GM12878 (cell line): ENCODE results near the gene TOR1AIP1. TPM values are rescaled to one million over a fixed set of nuclear protein-coding genes. Genes with fewer than 3 reads are reported as not detected.

Source experiments
- ASH2L ChIP-seq: fragments of 300-600, 200-600 bp; sonication (generic); IDR thresholded peaks from 2 replicates; pipeline ENCODE4 v1.6.1; 2017; ENCODE audit warnings: low read depth, mild to moderate bottlenecking, borderline replicate concordance
- BHLHE40 ChIP-seq, 2 experiments: fragments of 450-650 bp in 1 of 2; IDR thresholded peaks; 2 replicates each; pipeline ENCODE4 v1.6.1; 2011 to 2017; ENCODE audit warnings: low read depth in 2 of 2, borderline replicate concordance in 1 of 2, improper control_type of control experiment in 1 of 2, low read length in 1 of 2, mild to moderate bottlenecking in 1 of 2
- CBX3 ChIP-seq: fragments of 200-600 bp; sonication (generic); IDR thresholded peaks from 2 replicates; pipeline ENCODE4 v1.6.1; 2016; ENCODE audit warnings: low read depth, borderline replicate concordance
- CEBPB ChIP-seq, 2 experiments: fragments of 150-350 bp in 1 of 2; IDR thresholded peaks; 2 replicates each; pipeline ENCODE4 v1.6.1; 2012 to 2014; ENCODE audit warnings: low read depth in 2 of 2, low read length in 2 of 2, borderline replicate concordance in 1 of 2, inconsistent platforms in 1 of 2
- CHD2 ChIP-seq: IDR thresholded peaks from 2 replicates; pipeline ENCODE4 v1.6.1; 2011; ENCODE audit warnings: low read depth, low read length, improper control_type of control experiment, borderline replicate concordance
- CTCF ChIP-seq, 3 experiments: IDR thresholded peaks in 2 of 3; conservative IDR thresholded peaks in 1 of 3; 2 replicates each; pipeline ENCODE4 v1.5.1; 2011; ENCODE audit warnings: low read depth in 3 of 3, low read length in 3 of 3, mild to moderate bottlenecking in 3 of 3, control low read depth in 2 of 3, moderate library complexity in 2 of 3, inconsistent platforms in 1 of 3, mixed read lengths in 1 of 3; ENCODE audit not compliant: control insufficient read depth in 2 of 3, insufficient read depth in 1 of 3; ENCODE audit errors: extremely low read depth in 1 of 3
- ELK1 ChIP-seq: IDR thresholded peaks from 2 replicates; pipeline ENCODE4 v1.6.1; 2012; ENCODE audit warnings: low read depth, low read length, improper control_type of control experiment
- ESRRA ChIP-seq: IDR thresholded peaks from 2 replicates; pipeline ENCODE4 v1.6.1; 2012; ENCODE audit warnings: mild to moderate bottlenecking, low read length, improper control_type of control experiment
- KAT2A ChIP-seq: conservative IDR thresholded peaks from 2 replicates; pipeline ENCODE4 v1.6.1; 2011; ENCODE audit warnings: low read depth, low read length; ENCODE audit not compliant: control insufficient read depth
- LARP7 ChIP-seq: fragments of 450-650 bp; IDR thresholded peaks from 2 replicates; pipeline ENCODE4 v1.6.1; 2017; ENCODE audit warnings: mild to moderate bottlenecking
- NFIC ChIP-seq: IDR thresholded peaks from 2 replicates; pipeline ENCODE4 v1.6.1; 2012; ENCODE audit warnings: low read depth, mild to moderate bottlenecking, inconsistent platforms, low read length, moderate library complexity
- PAX8 ChIP-seq: fragments of 450-650 bp; IDR thresholded peaks from 2 replicates; pipeline ENCODE4 v1.6.1; 2017; ENCODE audit warnings: mild to moderate bottlenecking, moderate library complexity
- PBX3 ChIP-seq: IDR thresholded peaks from 2 replicates; pipeline ENCODE4 v1.6.1; 2011; ENCODE audit warnings: mild to moderate bottlenecking, low read depth, low read length, moderate library complexity; ENCODE audit not compliant: insufficient replicate concordance
- POLR2AphosphoS5 ChIP-seq: IDR thresholded peaks from 2 replicates; pipeline ENCODE4 v1.6.1; 2011; ENCODE audit warnings: mild to moderate bottlenecking, low read length, inconsistent platforms
- RBBP5 ChIP-seq: fragments of 200-600 bp; sonication (generic); conservative IDR thresholded peaks from 2 replicates; pipeline ENCODE4 v1.6.1; 2016
- RCOR1 ChIP-seq: conservative IDR thresholded peaks from 2 replicates; pipeline ENCODE4 v1.6.1; 2012; ENCODE audit warnings: low read depth, low read length, improper control_type of control experiment
- SIN3A ChIP-seq: IDR thresholded peaks from 2 replicates; pipeline ENCODE4 v1.6.1; 2012; ENCODE audit warnings: low read depth, low read length, improper control_type of control experiment
- SIX5 ChIP-seq: IDR thresholded peaks from 2 replicates; pipeline ENCODE4 v1.6.1; 2011; ENCODE audit warnings: mild to moderate bottlenecking, low read depth, low read length, moderate library complexity; ENCODE audit not compliant: severe bottlenecking
- SMAD5 ChIP-seq: IDR thresholded peaks from 2 replicates; pipeline ENCODE4 v1.6.1; 2016; ENCODE audit warnings: antibody characterized with exemption, low read depth
- SREBF1 ChIP-seq: IDR thresholded peaks from 2 replicates; pipeline ENCODE4 v1.6.1; 2012; ENCODE audit warnings: mild to moderate bottlenecking, low read length
- STAT1 ChIP-seq: fragments of 450-650 bp; conservative IDR thresholded peaks from 2 replicates; pipeline ENCODE4 v1.6.1; 2014; ENCODE audit warnings: antibody characterized with exemption, mild to moderate bottlenecking
- SUPT20H ChIP-seq: IDR thresholded peaks from 2 replicates; pipeline ENCODE4 v1.6.1; 2011; ENCODE audit warnings: low read depth, mild to moderate bottlenecking, low read length, moderate library complexity, borderline replicate concordance; ENCODE audit not compliant: control insufficient read depth
- WRNIP1 ChIP-seq: IDR thresholded peaks from 2 replicates; pipeline ENCODE4 v1.6.1; 2011; ENCODE audit warnings: low read depth, low read length, improper control_type of control experiment, borderline replicate concordance
- YBX1 ChIP-seq: fragments of 450-650 bp; IDR thresholded peaks from 2 replicates; pipeline ENCODE4 v1.6.1; 2016; ENCODE audit warnings: antibody characterized with exemption
- ZNF207 ChIP-seq: fragments of 450-650 bp; IDR thresholded peaks from 2 replicates; pipeline ENCODE4 v1.6.1; 2014; ENCODE audit warnings: antibody characterized with exemption, mild to moderate bottlenecking, borderline replicate concordance
- polyA plus RNA-seq, 11 experiments: library from polyadenylated mRNA; depleted of rRNA in 4 of 11; unstranded in 6 of 11; stranded (reverse) in 5 of 11; fragments of >200 nt; fragmentation: Nextera tagmentation in 4 of 11; fragmentation: Illumina TruSeq in 1 of 11; extraction: Ambion mirVana in 4 of 11; extraction: Trizol in 1 of 11; gene quantifications; 1 replicate in 1 of 11; 2 replicates in 10 of 11; pipeline versions ENCODE4 v1.2.1 to v1.2.3, GENCODE V29; 2011 to 2016; ENCODE audit warnings: inconsistent platforms in 2 of 11, missing spikeins in 2 of 11, low read depth in 1 of 11
- total RNA-seq, 4 experiments: library from RNA; depleted of rRNA in 3 of 4; stranded (reverse); fragments of >200 nt in 3 of 4; fragmentation: Illumina TruSeq in 1 of 4; extraction: Trizol in 1 of 4; gene quantifications; 2 replicates each; pipeline versions ENCODE4 v1.2.1 to v1.2.3, GENCODE V29; 2013 to 2021
- TF ChIP-seq, protein P1 (sequence below): IDR thresholded peaks from 2 replicates; pipeline ENCODE4 v1.6.1; 2011; ENCODE audit warnings: borderline replicate concordance, low read depth, mild to moderate bottlenecking, moderate library complexity, mixed read lengths, low read length; ENCODE audit not compliant: insufficient read depth; ENCODE audit errors: extremely low read length

TOR1AIP1 gene
- total and polyA plus RNA-seq, 10 of the 15 experiments (the other 5 are each of a cell fraction or from before 2014, with no cell fraction given) = 14.8 to 36.0 (median 25.8) TPM

DNA sequence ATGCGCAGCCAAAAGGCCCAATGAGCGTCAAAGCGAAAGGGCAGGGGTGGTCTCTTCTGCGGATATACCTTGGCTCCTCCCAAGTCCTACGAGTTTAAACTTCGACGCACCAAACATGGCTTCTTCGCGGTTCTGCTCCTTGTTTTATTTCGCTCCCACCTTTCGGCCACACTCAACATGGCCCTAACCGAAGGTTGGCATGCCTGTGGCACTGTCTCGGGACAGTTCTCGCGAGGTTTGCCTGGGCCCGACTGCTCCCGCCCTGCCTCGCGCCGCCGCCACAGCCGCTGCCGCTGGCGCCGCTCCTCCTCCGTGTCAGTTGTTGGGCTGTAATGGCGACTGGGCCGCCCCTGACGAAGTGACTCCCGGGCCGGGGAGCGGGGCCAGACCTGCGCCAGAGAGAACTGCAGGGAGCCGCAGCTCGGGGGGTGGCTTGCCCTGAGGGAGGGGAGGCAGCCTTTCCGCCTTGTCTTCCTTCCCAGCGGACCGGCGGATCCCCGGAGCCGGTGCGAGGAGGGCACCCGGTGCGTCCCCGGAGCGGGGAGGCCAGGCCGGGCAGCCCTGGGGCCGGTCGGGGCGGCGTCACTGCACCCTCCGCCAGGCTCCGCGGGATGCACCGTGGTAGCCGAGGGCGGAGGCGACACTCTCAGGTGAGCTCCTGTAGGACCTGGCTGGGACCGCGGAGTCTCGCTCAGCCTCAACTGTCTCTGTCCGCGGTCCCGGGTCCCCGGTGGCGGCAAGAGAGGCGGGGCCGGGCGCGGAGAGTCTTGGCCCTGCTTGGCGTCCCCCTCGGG lies 72.6 kb downstream of the TOR1AIP1 start, which contains the start of gene CEP350 (continued):
- no peak for TF ChIP-seq NFIC
- TF ChIP-seq, protein P1, sequence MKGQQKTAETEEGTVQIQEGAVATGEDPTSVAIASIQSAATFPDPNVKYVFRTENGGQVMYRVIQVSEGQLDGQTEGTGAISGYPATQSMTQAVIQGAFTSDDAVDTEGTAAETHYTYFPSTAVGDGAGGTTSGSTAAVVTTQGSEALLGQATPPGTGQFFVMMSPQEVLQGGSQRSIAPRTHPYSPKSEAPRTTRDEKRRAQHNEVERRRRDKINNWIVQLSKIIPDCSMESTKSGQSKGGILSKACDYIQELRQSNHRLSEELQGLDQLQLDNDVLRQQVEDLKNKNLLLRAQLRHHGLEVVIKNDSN = no peak
- TF ChIP-seq CBX3 = no peak
- no peak for TF ChIP-seq STAT1
- 0 out of 4 replicates have a peak, but pooled peaks of 1 of the 2 experiments have one; percentile 9 for TF ChIP-seq CEBPB (IDR thresholded peaks at IDR 0.05; ENCODE audit: borderline replicate concordance in 1 of 2, low read depth in 2 of 2, low read length in 2 of 2)
- TF ChIP-seq BHLHE40 (IDR thresholded peaks at IDR 0.05; ENCODE audit: borderline replicate concordance in 1 of 2, low read depth in 2 of 2, low read length in 1 of 2) = peak in 1 of 2 experiments; percentile 71; a peak in 2 of 4 replicates
- no peak; the same call in 1 of the 2 replicates for TF ChIP-seq ESRRA
- TF ChIP-seq LARP7 = peak; percentile 91
- TF ChIP-seq SIX5 = peak; percentile 75
- TF ChIP-seq POLR2AphosphoS5 = peak; percentile 82
- TF ChIP-seq SUPT20H = no peak
- TF ChIP-seq SMAD5 = peak; percentile 85; the same call in 1 of the 2 replicates
- TF ChIP-seq ZNF207 = peak; percentile 35; the same call in 1 of the 2 replicates
- no peak for TF ChIP-seq CTCF (IDR thresholded peaks at IDR 0.05 in 2 of 3, conservative IDR thresholded peaks at IDR 0.05 in 1 of 3; ENCODE audit: control insufficient read depth in 2 of 3, extremely low read depth in 1 of 3, insufficient read depth in 1 of 3, low read depth in 3 of 3, low read length in 3 of 3)
- TF ChIP-seq ELK1 = no peak
- no peak for TF ChIP-seq RBBP5
- no peak for TF ChIP-seq PBX3
- peak; percentile 96 for TF ChIP-seq RCOR1
- TF ChIP-seq WRNIP1 = no peak
- no peak for TF ChIP-seq YBX1
- 0 out of 2 replicates have a peak, but pooled peaks have one; percentile 39 for TF ChIP-seq SIN3A
- TF ChIP-seq KAT2A = no peak
- peak; percentile 77; the same call in 1 of the 2 replicates for TF ChIP-seq ASH2L
- TF ChIP-seq PAX8 = no peak
- no peak for TF ChIP-seq SREBF1
- peak; percentile 100 for TF ChIP-seq CHD2
